HepG2 (cell line): ENCODE data around the gene BOLL. TPM values are rescaled to one million over a fixed set of nuclear protein-coding genes. Genes with fewer than 3 reads are reported as not detected.

Source experiments
- CEBPG ChIP-seq: IDR thresholded peaks from 2 replicates; pipeline ENCODE4 v1.6.1; 2016
- FOXM1 ChIP-seq: sonication (generic); formaldehyde crosslinking; IDR thresholded peaks from 2 replicates; pipeline ENCODE4 v1.5.0; 2020; ENCODE audit warnings: missing genetic modification reagents
- MIXL1 ChIP-seq: IDR thresholded peaks from 2 replicates; pipeline ENCODE4 v1.6.1; 2016
- RCOR2 ChIP-seq: IDR thresholded peaks from 2 replicates; pipeline ENCODE4 v1.6.1; 2016; ENCODE audit warnings: missing biosample characterization, missing genetic modification reagents
- SOX13 ChIP-seq, 3 experiments: fragments of 450-650 bp in 1 of 3; sonication (generic) in 1 of 3; formaldehyde crosslinking in 1 of 3; IDR thresholded peaks in 2 of 3; conservative IDR thresholded peaks in 1 of 3; 2 replicates each; pipeline versions ENCODE4 v1.5.0 to v1.6.1; 2016 to 2020; ENCODE audit warnings: antibody characterized with exemption in 1 of 3, mild to moderate bottlenecking in 1 of 3, missing compliant biosample characterization in 1 of 3, missing genetic modification reagents in 1 of 3, moderate library complexity in 1 of 3
- SOX5 ChIP-seq: IDR thresholded peaks from 2 replicates; pipeline ENCODE4 v1.6.1; 2016; ENCODE audit warnings: borderline replicate concordance
- TCF12 ChIP-seq, 2 experiments: fragments of 450-650 bp in 1 of 2; sonication (generic) in 1 of 2; formaldehyde crosslinking in 1 of 2; IDR thresholded peaks; 2 replicates each; pipeline versions ENCODE4 v1.6.1 to v1.8.0; 2017 to 2022; ENCODE audit warnings: antibody characterized with exemption in 1 of 2, mild to moderate bottlenecking in 1 of 2, missing genetic modification reagents in 1 of 2, moderate library complexity in 1 of 2
- ZNF430 ChIP-seq: sonication (generic); formaldehyde crosslinking; IDR thresholded peaks from 2 replicates; pipeline ENCODE4 v1.9.0; 2021; ENCODE audit warnings: mild to moderate bottlenecking, missing genetic modification reagents
- ZNF468 ChIP-seq: sonication (generic); formaldehyde crosslinking; IDR thresholded peaks from 2 replicates; pipeline ENCODE4 v1.8.0; 2022; ENCODE audit warnings: mild to moderate bottlenecking, moderate library complexity, missing genetic modification reagents
- ZNF577 ChIP-seq: sonication (generic); formaldehyde crosslinking; IDR thresholded peaks from 2 replicates; pipeline ENCODE4 v1.4.0; 2020; ENCODE audit warnings: mild to moderate bottlenecking, low read depth, missing genetic modification reagents, borderline replicate concordance
- ZNF710 ChIP-seq: sonication (generic); formaldehyde crosslinking; IDR thresholded peaks from 2 replicates; pipeline ENCODE4 v1.5.0; 2020; ENCODE audit warnings: mild to moderate bottlenecking, missing genetic modification reagents, borderline replicate concordance
- ZUFSP ChIP-seq: sonication (generic); formaldehyde crosslinking; IDR thresholded peaks from 2 replicates; pipeline ENCODE4 v1.9.0; 2021; ENCODE audit warnings: missing genetic modification reagents, mild to moderate bottlenecking, borderline replicate concordance
- ZZZ3 ChIP-seq: sonication (generic); formaldehyde crosslinking; IDR thresholded peaks from 2 replicates; pipeline ENCODE4 v1.4.0; 2020; ENCODE audit warnings: missing genetic modification reagents, mild to moderate bottlenecking, borderline replicate concordance
- polyA plus RNA-seq, 8 experiments: library from polyadenylated mRNA; depleted of rRNA in 3 of 8; stranded (reverse) in 7 of 8; unstranded in 1 of 8; fragments of >200 nt; fragmentation: Illumina TruSeq in 4 of 8; extraction: Trizol in 4 of 8; gene quantifications; 2 replicates each; pipeline versions ENCODE4 v1.2.1 to v1.2.3, GENCODE V29; 2011 to 2016; ENCODE audit warnings: low read depth in 4 of 8, missing spikeins in 1 of 8, mixed read lengths in 1 of 8; ENCODE audit not compliant: insufficient read depth in 1 of 8
- total RNA-seq, 5 experiments: library from RNA; depleted of rRNA; stranded (reverse); fragments of >200 nt; fragmentation: Illumina TruSeq; extraction: Trizol; gene quantifications; 2 replicates each; pipeline ENCODE4 v1.2.3, GENCODE V29; 2016; ENCODE audit warnings: low read depth in 1 of 5
- TF ChIP-seq, protein P1 (sequence below): sonication (generic); formaldehyde crosslinking; IDR thresholded peaks from 2 replicates; pipeline ENCODE4 v1.8.0; 2022; ENCODE audit warnings: mild to moderate bottlenecking, missing genetic modification reagents; ENCODE audit not compliant: insufficient replicate concordance
- TF ChIP-seq, protein P2 (sequence below): sonication (generic); formaldehyde crosslinking; conservative IDR thresholded peaks from 2 replicates; pipeline ENCODE4 v1.4.0; 2020; ENCODE audit warnings: mild to moderate bottlenecking, missing genetic modification reagents, moderate library complexity
- TF ChIP-seq, protein P3 (sequence below): sonication (generic); formaldehyde crosslinking; IDR thresholded peaks from 2 replicates; pipeline ENCODE4 v1.4.0; 2020; ENCODE audit warnings: missing genetic modification reagents
- TF ChIP-seq, protein P4 (sequence below): sonication (generic); formaldehyde crosslinking; conservative IDR thresholded peaks from 2 replicates; pipeline ENCODE4 v1.5.0; 2020; ENCODE audit warnings: missing genetic modification reagents

The BOLL gene
- total and polyA plus RNA-seq, 2 of the 13 experiments (the other 11 are each of a cell fraction or from before 2014, with no cell fraction given), result not detected

GRCh38 chr2:197713271-197713670 lies 71.8 kb downstream of the BOLL start (continued):
- TF ChIP-seq SOX5 (CRISPR knock-in tag), result peak; percentile 74; the same call in 1 of the 2 replicates
- TF ChIP-seq ZUFSP (CRISPR knock-in tag), result no peak
- TF ChIP-seq, protein P1, sequence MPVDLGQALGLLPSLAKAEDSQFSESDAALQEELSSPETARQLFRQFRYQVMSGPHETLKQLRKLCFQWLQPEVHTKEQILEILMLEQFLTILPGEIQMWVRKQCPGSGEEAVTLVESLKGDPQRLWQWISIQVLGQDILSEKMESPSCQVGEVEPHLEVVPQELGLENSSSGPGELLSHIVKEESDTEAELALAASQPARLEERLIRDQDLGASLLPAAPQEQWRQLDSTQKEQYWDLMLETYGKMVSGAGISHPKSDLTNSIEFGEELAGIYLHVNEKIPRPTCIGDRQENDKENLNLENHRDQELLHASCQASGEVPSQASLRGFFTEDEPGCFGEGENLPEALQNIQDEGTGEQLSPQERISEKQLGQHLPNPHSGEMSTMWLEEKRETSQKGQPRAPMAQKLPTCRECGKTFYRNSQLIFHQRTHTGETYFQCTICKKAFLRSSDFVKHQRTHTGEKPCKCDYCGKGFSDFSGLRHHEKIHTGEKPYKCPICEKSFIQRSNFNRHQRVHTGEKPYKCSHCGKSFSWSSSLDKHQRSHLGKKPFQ (CRISPR knock-in tag), result no peak
- TF ChIP-seq CEBPG (CRISPR knock-in tag), result 0 out of 2 replicates have a peak, but pooled peaks have one; percentile 9
- peak; percentile 86; the same call in 1 of the 2 replicates for TF ChIP-seq MIXL1 (CRISPR knock-in tag)
- 0 out of 2 replicates have a peak, but pooled peaks have one; percentile 17 for TF ChIP-seq RCOR2 (CRISPR knock-in tag)
- no peak for TF ChIP-seq ZNF430 (CRISPR knock-in tag)
- no peak for TF ChIP-seq TCF12 (IDR thresholded peaks at IDR 0.05)
- TF ChIP-seq TCF12 (CRISPR knock-in tag; IDR thresholded peaks at IDR 0.05), result no peak
- no peak for TF ChIP-seq ZNF577 (CRISPR knock-in tag)
- TF ChIP-seq, protein P2, sequence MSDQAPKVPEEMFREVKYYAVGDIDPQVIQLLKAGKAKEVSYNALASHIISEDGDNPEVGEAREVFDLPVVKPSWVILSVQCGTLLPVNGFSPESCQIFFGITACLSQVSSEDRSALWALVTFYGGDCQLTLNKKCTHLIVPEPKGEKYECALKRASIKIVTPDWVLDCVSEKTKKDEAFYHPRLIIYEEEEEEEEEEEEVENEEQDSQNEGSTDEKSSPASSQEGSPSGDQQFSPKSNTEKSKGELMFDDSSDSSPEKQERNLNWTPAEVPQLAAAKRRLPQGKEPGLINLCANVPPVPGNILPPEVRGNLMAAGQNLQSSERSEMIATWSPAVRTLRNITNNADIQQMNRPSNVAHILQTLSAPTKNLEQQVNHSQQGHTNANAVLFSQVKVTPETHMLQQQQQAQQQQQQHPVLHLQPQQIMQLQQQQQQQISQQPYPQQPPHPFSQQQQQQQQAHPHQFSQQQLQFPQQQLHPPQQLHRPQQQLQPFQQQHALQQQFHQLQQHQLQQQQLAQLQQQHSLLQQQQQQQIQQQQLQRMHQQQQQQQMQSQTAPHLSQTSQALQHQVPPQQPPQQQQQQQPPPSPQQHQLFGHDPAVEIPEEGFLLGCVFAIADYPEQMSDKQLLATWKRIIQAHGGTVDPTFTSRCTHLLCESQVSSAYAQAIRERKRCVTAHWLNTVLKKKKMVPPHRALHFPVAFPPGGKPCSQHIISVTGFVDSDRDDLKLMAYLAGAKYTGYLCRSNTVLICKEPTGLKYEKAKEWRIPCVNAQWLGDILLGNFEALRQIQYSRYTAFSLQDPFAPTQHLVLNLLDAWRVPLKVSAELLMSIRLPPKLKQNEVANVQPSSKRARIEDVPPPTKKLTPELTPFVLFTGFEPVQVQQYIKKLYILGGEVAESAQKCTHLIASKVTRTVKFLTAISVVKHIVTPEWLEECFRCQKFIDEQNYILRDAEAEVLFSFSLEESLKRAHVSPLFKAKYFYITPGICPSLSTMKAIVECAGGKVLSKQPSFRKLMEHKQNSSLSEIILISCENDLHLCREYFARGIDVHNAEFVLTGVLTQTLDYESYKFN (CRISPR knock-in tag), result peak; percentile 28; the same call in 1 of the 2 replicates
- no peak for TF ChIP-seq SOX13 (IDR thresholded peaks at IDR 0.05)
- TF ChIP-seq SOX13 (CRISPR knock-in tag; conservative IDR thresholded peaks at IDR 0.05 in 1 of 2, IDR thresholded peaks at IDR 0.05 in 1 of 2), result peak in 1 of 2 experiments; percentile 58; a peak in 1 of 4 replicates
- no peak for TF ChIP-seq ZZZ3
- no peak for TF ChIP-seq ZNF710
- TF ChIP-seq ZNF468, result no peak
- TF ChIP-seq, protein P3, sequence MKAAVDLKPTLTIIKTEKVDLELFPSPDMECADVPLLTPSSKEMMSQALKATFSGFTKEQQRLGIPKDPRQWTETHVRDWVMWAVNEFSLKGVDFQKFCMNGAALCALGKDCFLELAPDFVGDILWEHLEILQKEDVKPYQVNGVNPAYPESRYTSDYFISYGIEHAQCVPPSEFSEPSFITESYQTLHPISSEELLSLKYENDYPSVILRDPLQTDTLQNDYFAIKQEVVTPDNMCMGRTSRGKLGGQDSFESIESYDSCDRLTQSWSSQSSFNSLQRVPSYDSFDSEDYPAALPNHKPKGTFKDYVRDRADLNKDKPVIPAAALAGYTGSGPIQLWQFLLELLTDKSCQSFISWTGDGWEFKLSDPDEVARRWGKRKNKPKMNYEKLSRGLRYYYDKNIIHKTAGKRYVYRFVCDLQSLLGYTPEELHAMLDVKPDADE (CRISPR knock-in tag), result no peak
- TF ChIP-seq, protein P4, sequence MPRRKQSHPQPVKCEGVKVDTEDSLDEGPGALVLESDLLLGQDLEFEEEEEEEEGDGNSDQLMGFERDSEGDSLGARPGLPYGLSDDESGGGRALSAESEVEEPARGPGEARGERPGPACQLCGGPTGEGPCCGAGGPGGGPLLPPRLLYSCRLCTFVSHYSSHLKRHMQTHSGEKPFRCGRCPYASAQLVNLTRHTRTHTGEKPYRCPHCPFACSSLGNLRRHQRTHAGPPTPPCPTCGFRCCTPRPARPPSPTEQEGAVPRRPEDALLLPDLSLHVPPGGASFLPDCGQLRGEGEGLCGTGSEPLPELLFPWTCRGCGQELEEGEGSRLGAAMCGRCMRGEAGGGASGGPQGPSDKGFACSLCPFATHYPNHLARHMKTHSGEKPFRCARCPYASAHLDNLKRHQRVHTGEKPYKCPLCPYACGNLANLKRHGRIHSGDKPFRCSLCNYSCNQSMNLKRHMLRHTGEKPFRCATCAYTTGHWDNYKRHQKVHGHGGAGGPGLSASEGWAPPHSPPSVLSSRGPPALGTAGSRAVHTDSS (CRISPR knock-in tag), result no peak
- no peak for TF ChIP-seq FOXM1 (CRISPR knock-in tag)
